Measurements from ENCODE around the gene RBM10.
A peak's percentile ranks its signal among the peaks of the same experiment; 100 is the strongest.

RBM10 gene

GRCh38 chrX:47178337-47178736 lies 33.3 kb downstream of the RBM10 start:
- DNase-seq = no peak

GRCh38 chrX:47179221-47179927 lies 34.4 kb downstream of the RBM10 start:
- no peak for DNase-seq

- DNase-seq = no peak
These were observed 34.9 kb downstream of the RBM10 start for GRCh38 chrX:47179928-47180255.

DNA sequence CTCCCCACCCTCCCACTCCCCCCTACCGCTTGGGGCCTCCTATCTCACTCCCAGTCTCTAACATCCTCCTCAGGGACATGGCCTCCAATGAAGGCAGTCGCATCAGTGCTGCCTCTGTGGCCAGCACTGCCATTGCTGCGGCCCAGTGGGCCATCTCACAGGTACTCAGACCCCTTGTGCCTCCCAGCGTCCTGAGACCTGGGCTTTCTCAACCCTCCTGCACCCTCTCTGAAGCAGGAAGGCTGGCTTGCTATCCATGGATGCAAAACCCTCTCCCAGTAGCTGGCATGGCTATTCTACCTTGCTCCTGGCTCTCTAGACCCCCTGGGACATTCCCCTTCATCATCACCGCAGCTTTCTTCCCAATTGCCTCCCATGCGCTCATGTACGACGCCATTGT lies 35.3 kb downstream of the RBM10 start:
- DNase-seq = no peak

DNA sequence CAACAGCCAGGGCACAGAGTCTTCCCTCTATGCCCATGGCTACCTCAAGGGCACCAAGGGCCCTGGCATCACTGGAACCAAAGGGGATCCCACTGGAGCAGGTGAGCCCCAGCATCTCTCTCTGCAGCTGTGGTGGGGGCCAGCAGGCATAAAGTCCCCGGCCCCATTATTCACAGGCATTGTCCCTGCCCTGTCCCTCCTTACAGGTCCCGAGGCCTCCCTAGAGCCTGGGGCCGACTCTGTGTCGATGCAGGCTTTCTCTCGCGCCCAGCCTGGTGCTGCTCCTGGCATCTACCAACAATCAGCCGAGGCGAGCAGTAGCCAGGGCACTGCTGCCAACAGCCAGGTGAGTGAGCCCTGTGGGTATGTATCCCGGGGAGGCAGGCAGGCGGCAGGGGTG lies 36.3 kb downstream of the RBM10 start:
- no peak for DNase-seq

GRCh38 chrX:47182106-47182700 lies 37.2 kb downstream of the RBM10 start:
- no peak for DNase-seq

- no peak for DNase-seq
These were observed 39.5 kb downstream of the RBM10 start for GRCh38 chrX:47184486-47184885.

- no peak for DNase-seq
These were observed 40.2 kb downstream of the RBM10 start for GRCh38 chrX:47185241-47185640.

DNA sequence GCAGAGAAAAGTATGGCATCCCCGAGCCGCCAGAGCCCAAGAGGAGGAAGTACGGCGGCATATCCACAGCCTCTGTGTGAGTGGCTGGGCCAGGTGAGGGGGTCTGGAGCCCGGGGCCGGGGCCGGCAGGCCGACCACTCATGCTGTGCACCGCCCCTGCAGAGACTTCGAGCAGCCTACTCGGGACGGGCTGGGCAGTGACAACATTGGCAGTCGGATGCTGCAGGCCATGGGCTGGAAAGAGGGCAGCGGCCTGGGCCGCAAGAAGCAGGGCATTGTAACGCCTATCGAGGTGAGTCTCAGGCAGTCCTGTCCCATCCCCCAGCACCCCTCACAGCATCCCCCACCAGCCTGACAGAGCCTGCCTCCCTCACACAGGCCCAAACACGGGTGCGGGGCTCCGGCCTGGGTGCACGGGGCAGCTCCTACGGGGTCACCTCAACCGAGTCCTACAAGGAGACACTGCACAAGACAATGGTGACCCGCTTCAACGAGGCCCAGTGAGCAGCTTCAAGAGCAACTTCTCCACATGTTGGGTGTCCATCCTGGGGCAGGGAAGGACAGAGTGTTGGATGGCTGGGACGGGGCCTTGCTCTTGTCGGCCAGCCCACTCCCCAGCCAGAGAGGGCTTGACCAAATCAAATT lies 41.2 kb downstream of the RBM10 start:
- DNase-seq = no peak

- no peak for DNase-seq
These were observed 42.2 kb downstream of the RBM10 start for GRCh38 chrX:47187106-47187677.

GRCh38 chrX:47189906-47190305 lies 44.9 kb downstream of the RBM10 start:
- DNase-seq = no peak

DNA sequence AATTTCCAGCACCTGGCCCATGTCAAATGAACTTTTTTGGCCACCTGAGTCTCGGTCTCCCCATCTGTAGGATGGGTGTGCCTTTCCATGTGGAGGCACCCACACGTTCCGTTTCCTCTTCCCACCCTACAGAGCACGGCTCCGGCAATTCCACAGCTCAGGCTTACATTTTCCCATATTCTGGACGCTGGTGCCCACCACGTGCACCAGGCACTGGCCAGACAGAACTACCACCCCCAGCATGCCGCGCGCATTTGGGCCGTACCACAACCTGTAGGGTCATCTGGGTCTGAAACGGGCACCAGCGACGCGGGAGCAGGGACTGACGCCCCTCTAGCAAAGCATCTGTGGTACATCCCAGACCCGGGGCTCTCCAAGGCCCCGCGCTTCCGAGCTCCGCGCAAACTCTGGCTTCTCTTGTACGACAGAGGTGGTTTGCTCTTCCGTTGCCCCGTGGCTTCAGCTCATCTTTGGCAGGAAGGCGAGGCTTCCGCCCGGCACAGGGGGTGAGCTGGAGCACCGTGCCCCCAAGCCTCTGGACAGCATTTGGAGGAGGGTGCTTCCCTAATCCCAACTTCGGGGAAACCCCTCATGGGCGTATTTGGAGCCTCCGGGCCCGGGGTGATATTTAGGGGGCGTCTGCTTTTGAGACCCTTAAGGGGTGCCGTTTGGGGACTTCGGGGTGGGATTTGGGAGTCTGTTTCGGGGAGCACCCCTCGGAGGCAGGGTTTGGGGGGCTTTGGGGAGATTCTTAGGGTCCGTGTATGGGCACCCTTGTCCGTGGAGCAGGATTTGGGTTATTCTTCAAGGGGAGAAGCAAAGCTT lies 45.6 kb downstream of the RBM10 start:
- DNase-seq = peak; percentile 92

GRCh38 chrX:47191331-47191730 lies 46.3 kb downstream of the RBM10 start:
- DNase-seq = peak; percentile 20

GRCh38 chrX:47191806-47192401 lies 46.9 kb downstream of the RBM10 start:
- DNase-seq = peak; percentile 4

- DNase-seq = peak; percentile 96
These were observed 48.6 kb downstream of the RBM10 start, which contains the start of gene UBA1 for GRCh38 chrX:47193475-47194193. TSS of gene UBA1 (plus strand) at chrX:47193829. CDS start at chrX:47198803, 4,974 bp downstream.

DNA sequence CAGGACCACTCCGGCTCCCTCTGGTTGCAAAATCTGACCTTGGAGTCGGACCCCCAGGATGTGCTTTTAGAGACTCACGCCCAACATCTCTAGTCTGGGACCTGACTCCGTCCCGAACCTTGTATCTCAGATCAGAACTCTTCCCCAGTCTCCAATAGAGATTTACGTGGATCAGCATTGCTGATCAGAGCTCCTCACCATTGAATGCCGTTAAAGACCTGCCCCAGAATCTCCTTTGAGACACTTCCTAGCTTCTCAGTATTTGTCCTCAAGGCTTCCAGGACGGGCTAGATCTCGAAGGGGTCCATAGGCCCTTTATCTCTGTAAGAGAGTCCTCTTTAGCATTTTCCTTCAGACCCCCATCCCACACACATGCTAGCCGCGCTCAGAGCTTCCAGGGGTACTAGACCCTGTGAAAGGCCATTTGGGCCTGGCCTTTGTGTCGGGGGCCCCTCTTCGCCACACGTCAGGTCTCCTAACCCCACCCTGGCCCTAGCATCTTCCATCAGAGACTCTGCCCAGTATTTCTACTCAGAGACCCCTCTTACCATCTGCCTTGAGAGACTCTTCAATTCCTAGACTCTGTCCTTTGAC lies 49.3 kb downstream of the RBM10 start:
- DNase-seq = no peak

- DNase-seq = no peak
These were observed 51.1 kb downstream of the RBM10 start for GRCh38 chrX:47196098-47196497.

- DNase-seq = no peak
These were observed 52.5 kb downstream of the RBM10 start for GRCh38 chrX:47197526-47197925.

- DNase-seq = no peak
These were observed 53.1 kb downstream of the RBM10 start for GRCh38 chrX:47198026-47198686.

GRCh38 chrX:47198687-47199080 lies 53.7 kb downstream of the RBM10 start:
- DNase-seq = no peak

GRCh38 chrX:47199286-47199685 lies 54.3 kb downstream of the RBM10 start:
- DNase-seq = no peak
